ENCODE measurements around the gene NUP93.
"Not testable (repeated sequence)": the region's sequence is repeated elsewhere in the genome, so short reads cannot be mapped to it uniquely, and the experiment has no call there.

NUP93 gene

GRCh38 chr16:56877486-56878182, 147.7 kb downstream of the NUP93 start:
- no peak for DNase-seq

GRCh38 chr16:56878282-56878854, 148.4 kb downstream of the NUP93 start:
- no peak for DNase-seq

- DNase-seq: no peak
These were observed 149.3 kb downstream of the NUP93 start for GRCh38 chr16:56879276-56879675.

- no peak for DNase-seq
These were observed 150.2 kb downstream of the NUP93 start for GRCh38 chr16:56880176-56880575.

- no peak for DNase-seq
These were observed 150.8 kb downstream of the NUP93 start for GRCh38 chr16:56880685-56881084.

- no peak for DNase-seq
These were observed 152.3 kb downstream of the NUP93 start for GRCh38 chr16:56882077-56882800.

GRCh38 chr16:56883586-56883985, 153.7 kb downstream of the NUP93 start:
- no peak for DNase-seq

GRCh38 chr16:56884026-56884582, 154.2 kb downstream of the NUP93 start:
- DNase-seq: no peak

- not testable (repeated sequence) for DNase-seq
These were observed 155.0 kb downstream of the NUP93 start for GRCh38 chr16:56884929-56885328.

GRCh38 chr16:56885446-56886162, 155.7 kb downstream of the NUP93 start:
- no peak for DNase-seq

- no peak for DNase-seq
These were observed 156.4 kb downstream of the NUP93 start for GRCh38 chr16:56886296-56886695.

GRCh38 chr16:56886826-56887225, 156.9 kb downstream of the NUP93 start:
- no peak for DNase-seq

GRCh38 chr16:56888806-56889205, 158.9 kb downstream of the NUP93 start:
- no peak for DNase-seq

- no peak for DNase-seq
These were observed 159.3 kb downstream of the NUP93 start for GRCh38 chr16:56889206-56889605.

- DNase-seq: no peak
These were observed 161.8 kb downstream of the NUP93 start for GRCh38 chr16:56891685-56892084.

- DNase-seq: no peak
These were observed 162.8 kb downstream of the NUP93 start for GRCh38 chr16:56892705-56893104.

GRCh38 chr16:56894331-56894917, 164.5 kb downstream of the NUP93 start:
- no peak for DNase-seq

GRCh38 chr16:56895813-56896212, 165.9 kb downstream of the NUP93 start:
- DNase-seq: no peak

GRCh38 chr16:56896244-56896643, 166.3 kb downstream of the NUP93 start:
- no peak for DNase-seq

- DNase-seq: no peak
These were observed 167.3 kb downstream of the NUP93 start for GRCh38 chr16:56897026-56897799.

GRCh38 chr16:56898847-56899246, 168.9 kb downstream of the NUP93 start:
- no peak for DNase-seq

All from hematopoietic multipotent progenitor cell treated with erythropoietin and hydrocortisone succinate and interleukin-3 and kit ligand, for 4 days (in vitro differentiated cells).